MM.1S (cell line): ENCODE data around the gene TAF6.

ENCODE experiments used
- CTCF ChIP-seq: fragments of 300-600 bp; sonication (generic); IDR thresholded peaks from 2 replicates; pipeline ENCODE4 v1.5.1; 2016; ENCODE audit warnings: antibody characterized with exemption, low read length, mixed read lengths
- EZH2 ChIP-seq: fragments of 300-600 bp; sonication (generic); optimal IDR thresholded peaks from 2 replicates; pipeline ENCODE3; 2017; ENCODE audit warnings: low read depth, mild to moderate bottlenecking, antibody characterized with exemption, low read length, mixed read lengths
- EZH2phosphoT487 ChIP-seq: fragments of 300-600 bp; sonication (generic); IDR thresholded peaks from 2 replicates; pipeline ENCODE4 v1.6.1; 2018; ENCODE audit warnings: antibody characterized with exemption, low read length

GRCh38 chr7:100082978-100083377 lies 36.2 kb downstream of the TAF6 start:
- TF ChIP-seq CTCF (no peak), EZH2phosphoT487 (no peak), EZH2 (no peak)
